K562 (cell line): ENCODE measurements around the gene C2orf81. TPM values are rescaled to one million over a fixed set of nuclear protein-coding genes. Genes with fewer than 3 reads are reported as not detected.

Experiments used
- PCBP2 ChIP-seq: fragments of 200-400 bp; formaldehyde crosslinking; IDR thresholded peaks from 2 replicates; pipeline ENCODE4 v1.6.1; 2018; ENCODE audit warnings: low read length, low read depth, mild to moderate bottlenecking, moderate library complexity; ENCODE audit not compliant: poor library complexity, severe bottlenecking
- THAP12 ChIP-seq: fragments of 250-450 bp; sonication (Bioruptor Pico); IDR thresholded peaks from 2 replicates; pipeline ENCODE4 v1.9.0; 2021; ENCODE audit warnings: mild to moderate bottlenecking, inconsistent platforms
- THRAP3 ChIP-seq: fragments of 450-650 bp; IDR thresholded peaks from 2 replicates; pipeline ENCODE4 v1.6.1; 2016; ENCODE audit warnings: mild to moderate bottlenecking, inconsistent platforms, borderline replicate concordance
- ZBTB40 ChIP-seq, 2 experiments: fragments of 450-650 bp in 1 of 2; sonication (generic) in 1 of 2; formaldehyde crosslinking in 1 of 2; IDR thresholded peaks; 2 replicates each; pipeline versions ENCODE4 v1.7.1 to v1.9.0; 2016 to 2022; ENCODE audit warnings: inconsistent platforms in 1 of 2, mild to moderate bottlenecking in 1 of 2, missing genetic modification reagents in 1 of 2
- ZNF407 ChIP-seq: fragments of 450-650 bp; IDR thresholded peaks from 2 replicates; pipeline ENCODE4 v1.6.1; 2016; ENCODE audit warnings: low read depth
- polyA plus RNA-seq, 8 experiments: library from polyadenylated mRNA; depleted of rRNA in 4 of 8; stranded (reverse) in 5 of 8; unstranded in 3 of 8; fragments of >200 nt; fragmentation: Nextera tagmentation in 2 of 8; fragmentation: Illumina TruSeq in 1 of 8; extraction: Ambion mirVana in 2 of 8; extraction: Trizol in 1 of 8; gene quantifications; 2 replicates each; pipeline versions ENCODE4 v1.2.1 to v1.2.3, GENCODE V29; 2011 to 2014; ENCODE audit warnings: inconsistent platforms in 1 of 8, missing spikeins in 1 of 8
- total RNA-seq, 7 experiments: library from RNA; depleted of rRNA in 6 of 7; stranded (reverse); fragments of >200 nt in 6 of 7; fragmentation: Illumina TruSeq in 2 of 7; extraction: Trizol in 2 of 7; gene quantifications; 2 replicates each; pipeline versions ENCODE4 v1.2.1 to v1.2.3, GENCODE V29; 2011 to 2021; ENCODE audit warnings: low replicate concordance in 1 of 7

C2orf81 gene
- total and polyA plus RNA-seq, 9 of the 15 experiments (the other 6 are each of a cell fraction or from before 2014, with no cell fraction given), result 0.06 TPM; not detected in 8

- peak; percentile 69; the same call in 1 of the 2 replicates for TF ChIP-seq ZBTB40 (IDR thresholded peaks at IDR 0.05)
- TF ChIP-seq ZBTB40 (CRISPR knock-in tag; IDR thresholded peaks at IDR 0.05), result no peak
- TF ChIP-seq THRAP3, result no peak
- no peak for TF ChIP-seq PCBP2
- TF ChIP-seq ZNF407, result no peak
- TF ChIP-seq THAP12 (CRISPR knock-in tag), result peak; percentile 48; the same call in 1 of the 2 replicates
These were observed 19.2 kb upstream of the C2orf81 start (continued) for GRCh38 chr2:74440378-74441169.
